GM18909 (cell line): ENCODE data around the gene BST2.
"Not testable (repeated sequence)": the region's sequence is repeated elsewhere in the genome, so short reads cannot be mapped to it uniquely, and the experiment has no call there.

ENCODE experiments used
- ATAC-seq: cut with Tn5 transposase; IDR thresholded peaks from one replicate; pipeline ENCODE4 v1.9.1; 2021; ENCODE audit warnings: mild to moderate bottlenecking; ENCODE audit not compliant: unreplicated experiment, poor library complexity

The BST2 gene

DNA sequence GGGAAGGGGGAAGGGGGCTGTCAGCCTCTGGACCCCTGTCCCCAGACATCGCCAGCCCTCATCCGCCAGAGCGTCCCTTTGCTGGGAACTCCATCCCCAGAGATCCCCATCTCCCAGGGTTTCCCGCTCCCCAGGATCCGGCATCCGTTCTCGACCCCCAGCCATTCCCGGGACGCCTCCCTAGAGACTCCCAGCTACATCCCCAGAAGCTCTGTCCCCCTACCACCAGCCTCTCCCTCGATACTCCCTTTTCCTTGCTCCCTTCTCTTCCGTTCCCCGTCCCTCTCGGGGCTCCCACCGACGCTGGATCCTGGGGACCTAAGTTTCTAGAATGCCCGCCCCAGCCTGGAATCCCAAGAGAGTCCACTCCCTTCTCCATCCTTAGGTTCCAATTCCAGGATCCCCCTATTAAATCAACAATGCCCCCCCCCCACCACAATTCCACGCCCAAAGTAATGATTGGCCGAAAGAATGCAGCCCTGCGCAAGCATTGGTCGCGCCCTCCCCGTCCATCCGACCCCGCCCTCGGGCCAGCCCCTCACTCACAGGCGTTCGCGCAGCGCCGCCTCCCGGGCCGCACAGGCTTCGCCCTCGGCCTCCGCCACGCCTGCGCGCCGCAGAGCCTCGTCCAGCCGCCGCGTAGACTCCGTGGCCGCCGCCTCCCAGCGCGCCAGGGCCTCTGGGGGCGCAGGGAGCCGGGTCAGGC, 14.6 kb downstream of the BST2 start:
- peak; percentile 86 for ATAC-seq

DNA sequence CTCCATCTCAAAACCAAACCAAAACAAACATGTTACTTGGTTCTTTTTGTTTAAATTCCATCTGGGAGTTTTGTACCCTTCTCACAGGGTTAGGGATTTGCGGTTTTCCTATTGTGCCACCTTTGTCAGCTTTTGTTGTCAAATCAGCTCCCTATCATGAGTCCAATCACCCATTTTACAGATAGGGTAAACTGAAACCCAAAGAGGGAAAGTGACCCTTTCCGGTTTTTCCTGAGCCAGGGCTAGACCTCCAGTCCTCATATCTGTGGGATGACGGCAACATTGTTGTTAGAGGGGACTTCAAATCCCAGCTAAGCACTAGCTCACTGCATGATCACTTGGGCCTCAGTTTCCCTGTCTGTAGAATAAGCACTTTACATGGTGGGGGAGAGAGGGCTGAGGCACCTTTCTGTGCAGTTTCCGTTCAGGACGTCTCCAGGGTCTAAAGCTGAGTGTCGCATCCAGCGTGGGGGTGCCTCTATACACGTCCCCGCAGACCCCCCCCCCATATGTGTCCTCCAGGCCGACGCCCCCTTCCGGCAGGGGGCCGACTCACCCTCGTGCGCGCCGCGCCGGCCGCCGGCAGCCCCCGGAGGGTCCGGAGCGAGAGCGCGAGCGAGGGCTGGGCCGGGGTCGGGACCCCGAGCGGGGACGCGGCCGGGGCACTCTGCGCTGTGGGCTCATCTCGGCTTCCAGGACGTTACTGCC, 15.3 kb downstream of the BST2 start:
- ATAC-seq = no peak

DNA sequence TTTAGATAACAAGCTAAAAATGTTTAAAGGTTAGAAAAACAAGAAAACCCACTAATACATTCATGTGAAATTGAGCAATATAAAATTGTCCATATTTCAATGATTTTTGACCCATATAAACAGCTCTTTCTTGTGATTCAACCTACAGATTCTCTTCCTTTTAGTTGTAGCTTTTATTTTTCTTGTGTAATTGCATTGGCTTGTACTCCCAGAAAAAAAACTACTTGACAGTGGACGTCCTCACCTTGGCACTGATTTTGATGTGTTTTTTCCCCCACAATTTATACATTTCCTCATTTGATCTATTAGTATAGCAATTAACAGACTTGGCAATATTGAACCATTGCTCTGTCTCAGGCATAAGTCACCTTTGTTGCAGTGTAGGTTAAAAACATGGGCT, 16.1 kb downstream of the BST2 start:
- no peak for ATAC-seq

DNA sequence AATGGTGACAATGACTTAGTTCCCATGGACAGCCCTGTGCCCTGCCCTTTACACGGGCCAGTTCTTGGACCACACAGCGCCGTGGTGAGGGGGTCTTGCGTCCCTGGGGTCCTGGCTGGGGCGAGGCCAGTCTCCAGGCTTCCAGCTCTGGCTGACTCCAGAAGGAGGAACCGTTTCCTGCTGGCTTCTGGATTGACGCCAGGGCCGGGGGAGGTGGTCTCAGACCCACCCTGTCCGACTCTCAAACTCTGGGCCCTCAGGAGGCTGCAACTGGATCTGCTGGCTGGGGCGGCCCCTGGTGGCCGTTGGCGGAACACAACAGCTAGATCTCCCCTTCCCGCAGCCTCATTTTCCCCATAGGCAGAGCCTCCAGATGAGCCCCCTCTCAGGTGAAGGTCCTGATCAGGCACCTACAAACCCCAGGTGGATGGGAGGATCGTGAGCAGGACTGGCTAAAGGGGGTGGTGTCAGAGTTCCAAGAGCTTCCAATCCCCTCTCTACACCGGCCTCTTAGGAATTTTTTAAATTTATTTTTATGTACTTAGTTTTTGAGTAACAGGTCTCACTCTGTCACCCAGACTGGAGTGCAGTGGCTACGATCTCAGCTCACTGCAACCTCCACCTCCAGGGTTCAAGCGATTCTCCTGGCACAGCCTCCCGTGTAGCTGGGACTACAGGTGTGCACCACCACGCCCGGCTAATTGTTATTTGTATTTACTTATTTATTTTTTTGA, 19.4 kb downstream of the BST2 start:
- no peak for ATAC-seq

DNA sequence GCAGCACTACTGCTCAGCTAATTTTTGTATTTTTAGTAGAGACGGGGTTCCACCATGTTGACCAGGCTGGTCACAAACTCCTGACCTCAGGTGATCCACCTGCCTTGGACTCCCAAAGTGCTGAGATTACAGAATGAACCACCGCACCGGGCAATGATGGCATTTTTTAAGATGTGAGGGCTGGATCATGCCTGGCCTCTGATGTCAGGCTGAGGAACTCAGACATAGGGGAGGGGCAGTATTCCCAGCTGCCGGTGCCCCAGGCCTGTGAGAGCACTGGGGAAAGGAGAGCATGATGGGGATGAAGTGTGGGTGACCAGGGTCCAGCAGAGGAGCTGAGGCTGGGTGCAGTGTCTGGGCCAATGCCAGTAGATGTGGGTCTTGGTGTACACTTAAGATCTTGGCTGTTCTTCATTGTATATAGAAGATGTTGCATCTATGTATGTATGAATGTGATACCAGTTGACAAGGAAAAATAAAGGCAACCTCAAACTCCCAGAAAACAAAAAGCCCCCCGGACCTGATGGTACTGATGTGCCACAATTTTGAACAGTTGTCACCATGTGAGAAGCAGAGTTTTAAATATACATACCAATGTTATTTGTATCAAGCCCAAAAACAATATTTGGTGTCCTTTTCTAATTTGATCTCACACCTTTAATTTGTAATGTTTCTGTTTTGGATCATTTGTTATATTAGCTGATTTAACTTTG, 24.8 kb downstream of the BST2 start:
- ATAC-seq = no peak

DNA sequence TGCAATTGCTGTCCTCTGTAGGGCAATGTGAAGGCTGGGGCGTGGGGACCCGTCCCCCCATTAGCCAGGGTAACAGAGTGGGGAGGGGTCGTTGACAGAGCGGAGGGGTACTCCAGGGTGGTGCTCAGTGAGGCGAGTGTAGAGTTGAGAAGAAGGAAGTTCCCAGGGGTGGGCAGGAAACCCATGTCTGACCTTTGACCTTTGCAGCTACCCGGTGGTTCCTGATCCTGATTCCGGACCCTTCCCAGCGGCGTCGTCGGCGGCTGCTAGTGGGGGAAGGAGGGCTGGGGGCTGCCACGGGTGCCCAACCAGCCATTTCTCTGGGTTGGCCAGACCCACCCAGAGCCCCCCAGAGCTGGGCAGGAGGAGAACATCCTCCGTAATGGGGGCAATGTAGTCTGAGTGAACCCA, 26.2 kb downstream of the BST2 start:
- ATAC-seq = no peak

DNA sequence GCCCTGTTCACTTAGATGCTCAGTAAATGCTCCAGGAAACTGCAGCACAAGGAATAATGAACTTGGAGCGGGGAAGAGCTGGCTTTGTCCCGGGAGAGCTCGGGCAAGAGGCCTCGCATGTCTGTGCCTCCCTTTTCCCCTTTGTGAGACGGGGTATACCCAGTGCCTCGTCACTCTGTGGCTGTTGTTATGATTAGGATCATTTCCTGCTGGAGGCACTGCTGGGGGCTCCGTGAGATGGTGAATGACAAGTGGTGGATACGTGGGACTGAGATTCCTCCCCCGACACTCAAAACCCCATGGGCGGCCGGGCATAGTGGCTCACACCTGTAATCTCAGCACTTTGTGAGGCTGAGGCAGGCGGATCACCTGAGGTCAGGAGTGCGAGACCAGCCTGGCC, 27.2 kb downstream of the BST2 start:
- ATAC-seq = no peak

DNA sequence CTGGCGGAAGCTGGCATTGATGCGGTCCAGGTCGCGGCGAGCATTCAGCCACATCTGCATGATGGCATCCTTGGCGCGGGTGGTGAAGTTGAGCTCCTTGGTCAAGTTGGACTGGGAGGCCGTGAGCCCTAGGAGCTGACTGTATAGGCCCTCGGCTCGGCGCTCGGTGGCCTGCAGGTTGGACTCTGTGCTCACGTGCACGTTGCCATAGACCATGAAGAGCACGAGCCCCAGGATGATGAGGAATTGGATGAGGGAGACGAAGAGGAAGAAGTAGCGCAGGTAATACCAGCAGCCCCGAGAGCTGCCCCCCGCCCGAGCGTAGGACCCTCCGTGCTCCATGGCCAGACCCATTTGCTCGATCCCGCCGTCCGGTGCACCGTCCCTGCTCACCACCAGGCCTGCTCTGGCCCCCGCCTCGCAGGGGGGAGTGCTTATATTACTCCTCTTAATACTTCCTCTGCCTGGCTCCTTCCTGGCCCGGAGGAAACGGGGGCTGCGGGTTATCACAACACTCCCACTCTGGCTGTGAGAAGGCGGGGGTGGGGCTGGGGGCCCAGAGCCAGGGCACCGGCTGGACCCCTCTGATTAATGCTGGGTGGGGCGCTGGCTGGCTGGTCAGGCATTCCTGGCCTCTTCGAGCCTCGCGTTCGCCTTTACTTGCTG, 28.4 kb downstream of the BST2 start, which contains the start of gene PLVAP:
PLVAP (minus strand) TSS at position 408 of the 666 bp plus-strand sequence; CDS start at position 354, 54 bp downstream.
- no peak for ATAC-seq

DNA sequence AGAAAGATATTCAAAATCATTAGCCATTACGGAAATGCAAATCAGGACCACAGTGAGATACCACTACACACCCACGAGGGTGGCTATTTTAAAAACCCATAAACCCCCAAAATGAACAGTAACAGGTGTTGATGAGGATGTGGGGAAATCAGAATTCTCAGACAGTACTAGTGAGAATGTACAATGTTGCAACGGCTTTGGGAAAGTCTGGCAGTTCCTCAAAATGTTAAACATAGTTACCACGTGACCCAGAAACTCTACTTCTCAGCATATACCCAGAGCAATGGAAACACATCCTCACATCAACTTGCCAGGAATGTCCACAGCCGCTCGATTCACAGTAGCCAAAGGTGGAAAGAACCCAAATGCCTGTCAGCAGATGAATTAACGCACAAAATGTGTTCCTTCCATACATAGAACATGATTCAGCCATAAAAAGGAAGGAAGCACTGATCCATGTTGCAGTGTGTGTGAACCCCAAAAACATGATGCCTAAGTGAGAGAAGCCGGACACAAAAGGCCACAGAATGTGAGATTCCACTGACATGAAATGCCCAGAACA, 35.3 kb downstream of the BST2 start:
- peak; percentile 84 for ATAC-seq

DNA sequence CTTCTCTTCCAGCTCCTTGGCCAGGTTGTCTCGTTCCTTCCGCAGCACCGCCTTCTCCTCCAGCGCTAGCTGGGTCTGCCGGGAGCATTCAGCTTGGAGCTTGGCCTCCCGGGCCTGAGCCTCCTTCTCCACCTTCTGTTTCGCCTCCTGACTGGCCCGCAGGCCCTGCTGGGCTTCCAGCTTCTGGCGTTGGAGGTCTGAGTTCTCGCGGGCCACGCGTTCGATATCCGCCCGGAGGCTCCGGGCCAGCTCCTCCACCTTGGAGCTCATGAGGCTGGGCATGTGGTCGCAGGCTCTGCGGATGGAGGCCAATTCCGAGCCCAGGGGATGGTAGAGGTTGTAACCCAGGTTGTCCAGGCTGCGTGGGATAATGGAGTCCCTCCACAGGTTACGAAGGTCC, 40.1 kb downstream of the BST2 start:
- ATAC-seq = no peak

DNA sequence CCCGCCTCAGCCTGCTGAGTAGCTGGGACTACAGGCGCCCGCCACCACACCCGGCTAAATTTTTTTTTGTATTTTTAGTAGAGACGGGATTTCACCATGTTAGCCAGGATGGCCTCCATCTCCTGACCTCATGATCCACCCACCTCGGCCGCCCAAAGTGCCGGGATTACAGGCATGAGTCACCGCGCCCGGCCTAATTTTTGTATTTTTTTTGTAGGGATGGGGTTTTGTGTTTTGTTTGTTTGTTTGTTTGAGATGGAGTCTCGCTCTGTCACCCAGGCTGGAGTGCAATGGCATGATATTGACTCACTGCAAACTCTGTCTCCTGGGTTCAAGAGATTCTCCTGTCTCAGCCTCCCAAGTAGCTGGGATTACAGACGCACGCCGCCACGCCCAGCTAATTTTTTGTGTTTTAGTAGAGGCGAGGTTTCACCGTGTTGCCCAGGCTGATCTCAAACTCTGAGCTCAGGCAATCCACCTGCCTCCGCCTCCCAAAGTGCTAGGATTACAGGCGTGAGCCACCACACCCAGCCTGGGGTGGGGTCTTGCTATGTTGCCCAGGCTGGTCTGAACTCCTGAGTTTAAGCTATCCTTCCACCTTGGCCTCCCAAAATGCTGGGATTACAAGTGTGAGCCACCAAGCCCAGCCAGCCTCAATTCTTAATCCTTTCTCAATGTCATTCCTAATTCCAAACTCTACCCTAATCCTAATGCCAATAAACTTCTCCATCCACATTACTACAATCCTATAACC, 41.4 kb downstream of the BST2 start:
- ATAC-seq = not testable (repeated sequence)

DNA sequence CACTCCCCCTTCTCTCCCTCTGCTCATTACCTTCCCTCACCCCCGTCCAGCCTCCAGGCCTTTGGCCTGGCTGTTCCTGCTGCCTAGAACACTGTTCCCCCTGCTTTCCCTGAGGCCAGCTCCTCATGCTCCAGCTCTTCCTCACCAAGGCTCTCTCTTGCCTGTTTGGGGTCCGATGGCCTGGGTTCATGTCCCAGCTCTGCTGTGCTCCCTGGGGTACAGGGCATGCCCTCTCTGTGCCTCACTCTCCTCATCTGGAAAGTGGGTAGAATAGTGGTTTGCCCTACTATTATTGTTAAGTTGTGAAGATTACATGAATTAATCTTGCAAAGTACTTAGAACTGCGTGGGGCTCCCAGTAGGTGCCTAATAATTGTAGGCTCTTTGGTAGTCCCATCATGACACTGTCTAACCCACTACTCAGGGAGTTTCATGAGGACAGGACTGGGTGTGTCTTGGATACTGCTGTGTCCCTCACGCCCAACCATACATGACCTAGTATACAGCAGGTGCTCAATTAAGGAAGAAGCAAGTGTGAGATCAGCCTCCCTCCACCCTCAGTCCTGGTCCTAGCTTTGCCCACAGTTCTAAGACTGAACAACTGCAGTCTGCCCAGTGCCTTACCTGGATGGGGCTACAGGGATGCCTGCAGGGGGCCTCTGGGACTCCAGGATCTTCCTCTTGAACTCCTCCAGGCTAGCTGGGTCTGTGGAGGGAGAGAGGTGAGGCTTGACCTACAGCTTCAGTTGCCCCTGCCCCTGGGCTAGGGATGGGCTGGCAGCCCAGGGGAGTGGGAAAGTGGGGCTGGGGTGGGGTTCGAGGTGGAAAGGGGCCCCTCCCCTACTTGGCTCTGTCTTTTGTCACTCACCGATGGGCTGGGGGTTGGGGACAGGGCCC, 45.3 kb downstream of the BST2 start:
- ATAC-seq = no peak

DNA sequence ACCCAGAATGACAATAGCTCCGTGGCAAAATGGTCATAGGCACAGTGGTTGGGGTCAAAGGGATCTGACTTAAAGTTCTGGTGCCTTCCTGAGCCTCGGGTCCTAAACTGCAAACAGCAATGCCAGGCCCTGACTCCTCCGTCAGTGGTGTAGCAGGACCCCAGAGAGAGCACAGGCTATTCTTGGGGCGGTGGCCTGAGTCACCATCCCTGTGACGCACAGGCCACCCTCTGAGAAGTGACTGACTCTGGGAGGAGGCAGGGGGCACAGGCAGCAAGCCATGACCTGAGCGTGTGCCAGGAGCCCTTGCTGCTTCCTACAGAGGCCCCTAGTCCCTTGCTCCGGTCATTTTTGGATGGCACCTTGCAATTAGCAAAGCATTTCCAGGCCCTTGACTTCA, 47.0 kb downstream of the BST2 start:
- ATAC-seq = no peak

DNA sequence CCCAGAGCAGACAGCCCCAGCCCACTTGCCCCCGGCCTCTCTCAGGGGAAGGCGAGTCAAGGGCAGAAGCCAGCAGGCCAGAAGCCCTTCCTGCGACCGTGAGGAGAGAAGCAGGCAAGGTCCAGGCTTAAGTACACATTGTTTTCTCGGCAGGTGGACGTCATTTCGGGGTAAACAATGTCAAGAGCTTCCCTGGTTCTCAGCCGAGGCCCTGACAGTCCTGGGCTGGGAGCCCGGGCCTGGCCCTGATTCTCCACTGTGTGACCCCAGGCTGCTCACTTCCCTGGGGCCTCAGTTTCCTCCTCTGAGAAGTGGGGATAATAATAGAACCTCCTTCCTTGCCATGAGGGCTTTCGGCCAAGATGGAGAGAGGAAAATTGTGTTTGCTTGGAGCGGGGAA, 47.7 kb downstream of the BST2 start:
- no peak for ATAC-seq

DNA sequence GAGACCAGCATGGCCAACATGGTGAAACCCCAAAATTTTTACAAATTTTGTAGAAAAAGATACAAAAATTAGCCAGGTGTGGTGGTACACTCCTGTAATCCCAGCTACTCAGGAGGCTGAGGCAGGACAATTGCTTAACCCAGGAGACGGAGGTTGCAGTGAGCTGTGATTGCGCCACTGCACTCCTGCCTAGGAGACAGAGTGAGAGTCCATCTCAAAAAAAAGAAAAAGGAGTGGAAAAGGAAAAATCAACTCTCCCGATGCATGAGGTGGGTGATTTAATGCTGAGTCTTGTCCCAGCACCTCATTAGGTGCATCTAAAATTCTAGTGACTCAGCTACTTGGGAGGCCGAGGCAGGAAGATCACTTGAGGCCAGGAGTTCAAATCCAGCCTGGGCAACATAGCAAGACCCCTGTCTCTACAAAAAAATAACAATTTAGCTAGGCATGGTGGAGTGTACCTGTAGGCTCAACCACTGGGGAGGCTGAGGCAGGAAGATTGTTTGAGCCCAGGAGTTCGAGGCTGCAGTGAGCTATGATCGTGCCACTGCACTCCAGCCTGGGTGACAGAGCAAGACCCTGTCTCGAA, 48.3 kb downstream of the BST2 start:
- ATAC-seq = no peak

DNA sequence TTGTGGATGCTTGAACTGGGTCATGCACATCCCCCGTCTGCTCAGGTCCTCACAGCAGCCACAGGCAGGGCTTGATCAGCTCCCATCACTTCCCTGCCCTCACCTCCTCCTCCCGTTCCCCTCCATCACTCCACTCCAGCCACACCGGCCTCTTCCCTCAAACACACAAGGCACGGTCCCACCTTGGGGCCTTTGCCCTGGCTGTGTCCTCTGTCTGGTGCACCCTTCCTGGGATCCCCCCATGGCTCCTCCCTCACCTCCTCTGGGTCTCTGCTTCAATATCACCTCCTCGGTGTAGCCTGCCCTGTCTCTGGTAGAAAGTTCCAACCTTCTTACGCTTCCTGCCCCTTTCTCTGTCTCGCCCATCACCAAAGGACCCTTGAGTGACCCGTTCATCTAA, 52.0 kb downstream of the BST2 start:
- ATAC-seq = no peak
